OCI-LY7 (cell line): ENCODE data around the gene GOLGA8A. TPM values are rescaled to one million over a fixed set of nuclear protein-coding genes. Genes with fewer than 3 reads are reported as not detected.

ENCODE experiments used
- BruUV-seq: library from RNA; stranded (reverse); fragments of 400-500 nt; replicated peaks from 2 replicates; lab custom pipeline; 2021; lab: Mats Ljungman, UMichigan
- CTCF ChIA-PET: fragments of 300-600 bp; sonication (Branson Sonifier 250); formaldehyde crosslinking; loops from one replicate; lab custom pipeline; 2022; ENCODE audit warnings: antibody characterized with exemption; ENCODE audit not compliant: unreplicated experiment; lab: Charles Lee
- POLR2A ChIA-PET: fragments of 300-600 bp; sonication (Branson Sonifier 250); formaldehyde crosslinking; loops from one replicate; lab custom pipeline; 2022; ENCODE audit warnings: antibody characterized with exemption; lab: Charles Lee
- DNase-seq: peaks from one replicate; pipeline ENCODE4 v3.0.0-alpha.2; 2015; ENCODE audit warnings: low spot score
- H2AFZ ChIP-seq: fragments of 200-600 bp; sonication (generic), shearing (Covaris generic); 2 replicates; pipeline ENCODE4 v1.6.1; 2014; ENCODE audit warnings: mild to moderate bottlenecking, antibody characterized with exemption, low read length, moderate library complexity
- H3K27ac ChIP-seq: fragments of 200-600 bp; sonication (generic); 2 replicates; pipeline ENCODE4 v1.5.1; 2014; ENCODE audit warnings: mixed run types, low read depth, mild to moderate bottlenecking, moderate library complexity, low read length, inconsistent platforms; ENCODE audit not compliant: poor library complexity, severe bottlenecking
- H3K36me3 ChIP-seq: fragments of 200-600 bp; sonication (generic); 2 replicates; pipeline ENCODE4 v1.6.1; 2014; ENCODE audit warnings: mild to moderate bottlenecking, antibody characterized with exemption, low read length, moderate library complexity, mixed read lengths; ENCODE audit not compliant: insufficient read depth
- H3K4me1 ChIP-seq: fragments of 200-600 bp; sonication (generic); 2 replicates; pipeline ENCODE4 v1.5.1; 2014; ENCODE audit warnings: mild to moderate bottlenecking, low read length; ENCODE audit not compliant: insufficient read depth, poor library complexity, severe bottlenecking
- H3K4me2 ChIP-seq: fragments of 200-600 bp; sonication (generic); 2 replicates; pipeline ENCODE4 v1.6.1; 2014; ENCODE audit warnings: mild to moderate bottlenecking, low read length
- H3K4me3 ChIP-seq: fragments of 200-600 bp; sonication (generic); 2 replicates; pipeline ENCODE4 v1.5.1; 2014; ENCODE audit warnings: mild to moderate bottlenecking, low read depth, low read length; ENCODE audit not compliant: poor library complexity, severe bottlenecking
- H3K79me2 ChIP-seq: fragments of 200-600 bp; sonication (generic); 2 replicates; pipeline ENCODE4 v1.6.1; 2016; ENCODE audit warnings: low read depth, mild to moderate bottlenecking, low read length, moderate library complexity, mixed read lengths; ENCODE audit not compliant: insufficient read depth
- H3K9me2 ChIP-seq: fragments of 200-600 bp; sonication (generic); 2 replicates; pipeline ENCODE4 v1.6.1; 2016; ENCODE audit warnings: mild to moderate bottlenecking, low read length, mixed read lengths; ENCODE audit not compliant: insufficient read depth
- H3K9me3 ChIP-seq: fragments of 200-600 bp; sonication (generic); 2 replicates; pipeline ENCODE4 v1.6.1; 2014; ENCODE audit warnings: mild to moderate bottlenecking, mixed run types, low read length, mixed read lengths
- H4K20me1 ChIP-seq: fragments of 200-600 bp; sonication (generic); 2 replicates; pipeline ENCODE4 v1.6.1; 2014; ENCODE audit warnings: mild to moderate bottlenecking, antibody characterized with exemption, low read length, moderate library complexity, mixed read lengths; ENCODE audit not compliant: insufficient read depth
- CTCF ChIP-seq: fragments of 200-600 bp; sonication (generic); conservative IDR thresholded peaks from 2 replicates; pipeline ENCODE4 v1.5.1; 2014; ENCODE audit warnings: mild to moderate bottlenecking, antibody characterized with exemption, low read length, moderate library complexity, mixed read lengths
- EZH2phosphoT487 ChIP-seq: fragments of 200-600 bp; sonication (generic); IDR thresholded peaks from 2 replicates; pipeline ENCODE4 v1.6.1; 2018; ENCODE audit warnings: low read depth, borderline replicate concordance, mild to moderate bottlenecking, mixed run types, antibody characterized with exemption, low read length, moderate library complexity, mixed read lengths
- intact Hi-C: fragments of 100-400 bp; cut with micrococcal nuclease; formaldehyde crosslinking; loops from one replicate; pipeline ENCODE4 v1.10.0; 2022; ENCODE audit not compliant: unreplicated experiment
- total RNA-seq, 2 experiments: library from RNA; depleted of rRNA in 1 of 2; stranded (reverse); fragments of >200 nt in 1 of 2; shearing (Covaris generic) in 1 of 2; gene quantifications; 2 replicates each; pipeline ENCODE4 v1.2.3, GENCODE V29; 2014 to 2022

Gene GOLGA8A
- total RNA-seq, 2 experiments from 2014 or later: 8.5 to 10.7 TPM

GRCh38 chr15:34439878-34440277 is 2.3 kb upstream of the GOLGA8A start:
- Histone ChIP-seq H4K20me1 (no peaks in the 10 kb centered on the region), H3K9me2 (no peaks in the 10 kb centered on the region), H3K27ac (no peak overlapping the region), H3K4me3 (no peak overlapping the region), H3K36me3 (no peaks in the 10 kb centered on the region), H3K9me3 (no peaks in the 10 kb centered on the region), H3K4me1 (no peaks in the 10 kb centered on the region), H3K79me2 (no peaks in the 10 kb centered on the region), H2AFZ (no peak overlapping the region), H3K4me2 (no peak overlapping the region)
- intact Hi-C loops: no loop called here
- no peak for DNase-seq
- CTCF ChIA-PET: no interaction called here
- POLR2A ChIA-PET: no interaction called here
- no peak for TF ChIP-seq CTCF
- no peak for TF ChIP-seq EZH2phosphoT487
- BruUV-seq: no TSS peak

GRCh38 chr15:34436956-34437442 is 609 bp downstream of the GOLGA8A start:
- Histone ChIP-seq H3K36me3 (no peaks in the 10 kb centered on the region), H3K4me2 (no peak overlapping the region), H3K9me2 (no peaks in the 10 kb centered on the region), H3K4me1 (no peaks in the 10 kb centered on the region), H3K4me3 (no peak overlapping the region), H3K9me3 (no peaks in the 10 kb centered on the region), H4K20me1 (no peaks in the 10 kb centered on the region), H3K27ac (no peak overlapping the region), H2AFZ (no peak overlapping the region), H3K79me2 (no peaks in the 10 kb centered on the region)
- no peak for DNase-seq
- ChIA-PET CTCF (no interaction called here), POLR2A (no interaction called here)
- BruUV-seq: no TSS peak
- TF ChIP-seq CTCF: no peak
- no peak for TF ChIP-seq EZH2phosphoT487
- intact Hi-C loops: no loop called here

GRCh38 chr15:34436126-34436955 is 1.3 kb downstream of the GOLGA8A start:
- no peak for TF ChIP-seq EZH2phosphoT487
- no peak for TF ChIP-seq CTCF
- H3K27ac ChIP-seq: no peak overlapping the region
- no peaks in the 10 kb centered on the region for H3K4me1 ChIP-seq
- intact Hi-C loops: no loop called here
- no TSS peak for BruUV-seq
- H2AFZ ChIP-seq: no peak overlapping the region
- no peak overlapping the region for H3K4me3 ChIP-seq
- no peaks in the 10 kb centered on the region for H3K79me2 ChIP-seq
- ChIA-PET POLR2A (no interaction called here), CTCF (no interaction called here)
- H3K36me3 ChIP-seq: no peaks in the 10 kb centered on the region
- no peaks in the 10 kb centered on the region for H3K9me3 ChIP-seq
- no peaks in the 10 kb centered on the region for H4K20me1 ChIP-seq
- H3K9me2 ChIP-seq: no peaks in the 10 kb centered on the region
- H3K4me2 ChIP-seq: no peak overlapping the region
- DNase-seq: no peak
